ENCODE results near the gene TMEM98.
A peak's percentile ranks its signal among the peaks of the same experiment; 100 is the strongest.
"Not testable (repeated sequence)": the region's sequence is repeated elsewhere in the genome, so short reads cannot be mapped to it uniquely, and the experiment has no call there.

TMEM98 gene

GRCh38 chr17:32927724-32928585 is at the start of gene TMEM98:
Gene TMEM98 (plus strand): TSS chr17:32928153. CDS start chr17:32931529, 3,376 bp downstream.
- DNase-seq, result peak in 1 of 2 donors; percentile 28

- no peak for DNase-seq
Measured at GRCh38 chr17:32878211-32878610, 49.7 kb upstream of the TMEM98 start.

GRCh38 chr17:32879134-32879533 is 48.8 kb upstream of the TMEM98 start:
- no peak for DNase-seq

GRCh38 chr17:32880671-32881453 is 47.1 kb upstream of the TMEM98 start:
- no peak for DNase-seq

GRCh38 chr17:32882029-32882428 is 45.9 kb upstream of the TMEM98 start:
- DNase-seq, result no peak

- DNase-seq, result peak; percentile 28 to 37
Measured at GRCh38 chr17:32882734-32883133, 45.2 kb upstream of the TMEM98 start.

- not testable (repeated sequence) for DNase-seq
Measured at GRCh38 chr17:32886951-32887350, 41.0 kb upstream of the TMEM98 start.

- not testable (repeated sequence) for DNase-seq
Measured at GRCh38 chr17:32887410-32887809, 40.5 kb upstream of the TMEM98 start.

- DNase-seq, result no peak
Measured at GRCh38 chr17:32894245-32894644, 33.7 kb upstream of the TMEM98 start.

GRCh38 chr17:32896647-32897258 is 31.2 kb upstream of the TMEM98 start:
- no peak for DNase-seq

GRCh38 chr17:32899236-32900013 is 28.5 kb upstream of the TMEM98 start:
- DNase-seq, result no peak

GRCh38 chr17:32901743-32902142 is 26.2 kb upstream of the TMEM98 start:
- DNase-seq, result no peak

- no peak for DNase-seq
Measured at GRCh38 chr17:32903774-32904673, 23.9 kb upstream of the TMEM98 start.

GRCh38 chr17:32904891-32905290 is 23.1 kb upstream of the TMEM98 start:
- no peak for DNase-seq

- DNase-seq, result no peak
Measured at GRCh38 chr17:32907583-32907982, 20.4 kb upstream of the TMEM98 start.

GRCh38 chr17:32909787-32910369 is 18.1 kb upstream of the TMEM98 start:
- DNase-seq, result peak; percentile 62

- DNase-seq, result no peak
Measured at GRCh38 chr17:32910769-32911168, 17.2 kb upstream of the TMEM98 start.

GRCh38 chr17:32912218-32912897 is 15.6 kb upstream of the TMEM98 start:
- no peak for DNase-seq

GRCh38 chr17:32913593-32913992 is 14.4 kb upstream of the TMEM98 start:
- no peak for DNase-seq

GRCh38 chr17:32914181-32914580 is 13.8 kb upstream of the TMEM98 start:
- DNase-seq, result peak in 1 of 2 donors; percentile 11

GRCh38 chr17:32915245-32915644 is 12.7 kb upstream of the TMEM98 start:
- no peak for DNase-seq

Data from stimulated activated CD4-positive, alpha-beta T cell treated with anti-CD3 and anti-CD28 coated beads, Interleukin-2, amount 100 ng/mL, for 24 hours (primary cell).